Stimulated activated naive CD8-positive, alpha-beta T cell treated with anti-CD3 and anti-CD28 coated beads, Interleukin-15, Interleukin-2, amounts not matched to agents 100 ng/mL and 50 ng/mL, for 24 hours (primary cell): ENCODE results near the gene THSD7B.
"Not testable (repeated sequence)": the region's sequence is repeated elsewhere in the genome, so short reads cannot be mapped to it uniquely, and the experiment has no call there.

Experiments used
- H3K27ac Mint-ChIP-seq: one replicate; pipeline ENCODE4 v1.8.0; 2021; ENCODE audit warnings: mild to moderate bottlenecking, mixed read lengths
- H3K27me3 Mint-ChIP-seq: one replicate; pipeline ENCODE4 v1.8.0; 2021; ENCODE audit warnings: mixed read lengths
- H3K36me3 Mint-ChIP-seq: one replicate; pipeline ENCODE4 v1.8.0; 2021; ENCODE audit warnings: low read depth, mixed read lengths
- H3K4me1 Mint-ChIP-seq: one replicate; pipeline ENCODE4 v1.8.0; 2021; ENCODE audit warnings: low read depth, mixed read lengths
- H3K4me3 Mint-ChIP-seq: one replicate; pipeline ENCODE4 v1.8.0; 2021; ENCODE audit warnings: mild to moderate bottlenecking, mixed read lengths
- H3K9me3 Mint-ChIP-seq: one replicate; pipeline ENCODE4 v1.8.0; 2021; ENCODE audit warnings: mixed read lengths

THSD7B gene

GRCh38 chr2:136957044-136957443 is 191.7 kb downstream of the THSD7B start:
- no peaks in the 10 kb centered on the region for H3K27me3 Mint-ChIP-seq
- H3K4me3 Mint-ChIP-seq = no peak overlapping the region
- no peak overlapping the region for H3K27ac Mint-ChIP-seq
- no peaks in the 10 kb centered on the region for H3K9me3 Mint-ChIP-seq
- no peaks in the 10 kb centered on the region for H3K4me1 Mint-ChIP-seq
- no peaks in the 10 kb centered on the region for H3K36me3 Mint-ChIP-seq

GRCh38 chr2:136962105-136962725 is 196.9 kb downstream of the THSD7B start:
- Mint-ChIP-seq H3K4me1 (no peaks in the 10 kb centered on the region), H3K9me3 (no peaks in the 10 kb centered on the region), H3K4me3 (no peak overlapping the region), H3K36me3 (no peaks in the 10 kb centered on the region), H3K27me3 (no peaks in the 10 kb centered on the region), H3K27ac (no peak overlapping the region)

DNA sequence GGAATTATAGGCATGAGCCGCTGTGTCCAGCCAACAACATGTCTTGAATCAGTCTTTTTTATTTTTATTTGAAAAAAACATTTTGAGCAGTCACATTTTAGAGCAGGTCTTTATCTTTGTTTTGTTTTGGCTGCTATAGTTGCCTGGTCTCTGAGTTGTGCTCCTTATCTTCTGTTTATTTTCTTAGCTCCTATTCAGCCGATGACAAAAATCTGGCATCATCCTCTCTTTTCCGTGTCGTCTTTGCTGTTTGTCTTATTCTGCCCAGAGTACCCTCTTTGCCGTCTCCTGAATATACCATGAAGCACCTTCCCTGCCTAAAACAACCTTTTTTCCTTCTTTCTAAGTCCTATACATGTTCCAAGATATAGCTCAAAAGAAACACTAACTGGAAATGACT is 201.1 kb downstream of the THSD7B start:
- Mint-ChIP-seq H3K4me1 (no peaks in the 10 kb centered on the region), H3K27ac (no peak overlapping the region), H3K4me3 (no peak overlapping the region), H3K36me3 (no peaks in the 10 kb centered on the region), H3K27me3 (peaks cover 4% of the 10 kb centered on the region), H3K9me3 (no peaks in the 10 kb centered on the region)

GRCh38 chr2:136980303-136980702 is 215.0 kb downstream of the THSD7B start:
- H3K27ac Mint-ChIP-seq = no peak overlapping the region
- H3K9me3 Mint-ChIP-seq = peaks cover 7% of the 10 kb centered on the region
- H3K27me3 Mint-ChIP-seq = no peaks in the 10 kb centered on the region
- no peaks in the 10 kb centered on the region for H3K36me3 Mint-ChIP-seq
- H3K4me3 Mint-ChIP-seq = no peak overlapping the region
- H3K4me1 Mint-ChIP-seq = no peaks in the 10 kb centered on the region

DNA sequence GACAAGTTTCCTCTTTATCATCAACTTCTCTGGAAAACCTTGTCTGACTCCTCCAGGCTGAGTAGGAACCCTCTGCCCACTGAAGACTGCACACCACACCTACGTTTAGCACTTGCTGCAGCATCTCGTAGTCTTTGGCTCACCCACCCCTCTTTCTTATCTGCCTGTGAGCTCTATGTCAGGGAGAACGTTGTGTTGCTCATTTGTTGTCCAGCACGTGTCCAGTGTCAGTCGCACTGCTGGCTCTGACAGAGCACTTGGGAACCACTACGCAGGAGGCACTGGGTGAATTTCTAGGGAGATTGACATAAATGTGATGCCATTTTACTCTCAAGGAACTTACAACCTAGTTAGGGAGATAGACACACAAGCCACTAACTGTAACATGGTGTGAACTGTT is 216.3 kb downstream of the THSD7B start:
- H3K4me1 Mint-ChIP-seq, H3K36me3 Mint-ChIP-seq, H3K4me3 Mint-ChIP-seq: not testable (repeated sequence)

GRCh38 chr2:136985044-136985443 is 219.7 kb downstream of the THSD7B start:
- H3K9me3 Mint-ChIP-seq = no peaks in the 10 kb centered on the region
- no peak overlapping the region for H3K4me3 Mint-ChIP-seq
- no peaks in the 10 kb centered on the region for H3K27me3 Mint-ChIP-seq
- no peak overlapping the region for H3K27ac Mint-ChIP-seq
- H3K4me1 Mint-ChIP-seq = no peaks in the 10 kb centered on the region
- H3K36me3 Mint-ChIP-seq = no peaks in the 10 kb centered on the region

More for the DNA sequence above, 216.3 kb downstream of the THSD7B start:
- H3K9me3 Mint-ChIP-seq, H3K27me3 Mint-ChIP-seq, H3K27ac Mint-ChIP-seq: not testable (repeated sequence)

GRCh38 chr2:136986605-136987221 is 221.4 kb downstream of the THSD7B start:
- Mint-ChIP-seq H3K9me3 (no peaks in the 10 kb centered on the region), H3K36me3 (no peaks in the 10 kb centered on the region), H3K4me1 (no peaks in the 10 kb centered on the region), H3K4me3 (no peak overlapping the region), H3K27me3 (no peaks in the 10 kb centered on the region), H3K27ac (no peak overlapping the region)

GRCh38 chr2:136990316-136990715 is 225.0 kb downstream of the THSD7B start:
- no peaks in the 10 kb centered on the region for H3K27me3 Mint-ChIP-seq
- H3K9me3 Mint-ChIP-seq = no peaks in the 10 kb centered on the region
- H3K4me3 Mint-ChIP-seq = no peak overlapping the region

GRCh38 chr2:136994793-136995192 is 229.4 kb downstream of the THSD7B start:
- no peaks in the 10 kb centered on the region for H3K9me3 Mint-ChIP-seq
- no peak overlapping the region for H3K4me3 Mint-ChIP-seq
- no peak overlapping the region for H3K27ac Mint-ChIP-seq
- H3K4me1 Mint-ChIP-seq = no peaks in the 10 kb centered on the region
- H3K36me3 Mint-ChIP-seq = no peaks in the 10 kb centered on the region
- H3K27me3 Mint-ChIP-seq = no peaks in the 10 kb centered on the region

More at GRCh38 chr2:136990316-136990715, 225.0 kb downstream of the THSD7B start:
- Mint-ChIP-seq H3K36me3 (no peaks in the 10 kb centered on the region), H3K27ac (no peak overlapping the region), H3K4me1 (no peaks in the 10 kb centered on the region)

DNA sequence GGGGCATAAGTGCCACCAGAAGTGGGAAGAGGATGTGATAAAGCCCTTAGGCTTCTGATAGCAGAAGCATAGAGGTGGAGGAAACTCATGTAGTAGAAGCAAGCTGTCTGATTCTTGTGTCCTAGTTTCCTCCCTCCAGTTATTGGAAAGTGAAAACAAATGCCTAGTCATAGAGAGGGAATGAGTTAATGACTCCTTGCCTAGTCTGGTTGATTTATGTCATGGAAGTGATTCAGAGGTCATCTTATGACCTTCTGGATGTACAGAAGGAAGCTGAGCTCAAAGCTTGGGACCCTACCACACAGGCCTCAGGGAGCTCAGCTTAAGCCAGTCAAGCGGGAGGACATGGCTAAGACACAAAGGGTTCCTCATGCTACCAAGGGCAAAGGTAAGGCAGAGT is 232.2 kb downstream of the THSD7B start:
- H3K27ac Mint-ChIP-seq = no peak overlapping the region
- H3K4me1 Mint-ChIP-seq = no peaks in the 10 kb centered on the region
- no peaks in the 10 kb centered on the region for H3K9me3 Mint-ChIP-seq
- no peaks in the 10 kb centered on the region for H3K27me3 Mint-ChIP-seq
- H3K4me3 Mint-ChIP-seq = no peak overlapping the region
- no peaks in the 10 kb centered on the region for H3K36me3 Mint-ChIP-seq

DNA sequence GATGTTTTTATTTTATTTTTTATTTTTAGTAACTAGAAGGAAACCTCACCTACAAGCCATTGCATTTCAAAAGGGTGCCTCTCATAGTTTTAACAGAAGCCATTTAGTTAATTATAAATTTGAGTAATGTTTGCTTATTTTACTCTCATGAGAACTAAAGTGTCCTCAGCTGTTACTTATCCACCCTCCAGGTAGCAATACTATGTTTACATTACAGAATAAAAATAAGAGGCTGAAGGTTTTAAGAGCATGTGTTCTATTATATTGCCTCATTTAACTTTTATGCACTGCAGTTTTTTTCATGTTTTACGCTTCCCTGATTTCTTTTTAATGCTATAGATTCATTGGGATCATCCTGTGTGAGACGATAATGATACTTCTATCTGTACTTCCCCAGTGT is 235.5 kb downstream of the THSD7B start:
- no peaks in the 10 kb centered on the region for H3K9me3 Mint-ChIP-seq
- no peaks in the 10 kb centered on the region for H3K4me1 Mint-ChIP-seq
- no peaks in the 10 kb centered on the region for H3K27me3 Mint-ChIP-seq
- no peak overlapping the region for H3K4me3 Mint-ChIP-seq
- H3K36me3 Mint-ChIP-seq = no peaks in the 10 kb centered on the region
- H3K27ac Mint-ChIP-seq = no peak overlapping the region

DNA sequence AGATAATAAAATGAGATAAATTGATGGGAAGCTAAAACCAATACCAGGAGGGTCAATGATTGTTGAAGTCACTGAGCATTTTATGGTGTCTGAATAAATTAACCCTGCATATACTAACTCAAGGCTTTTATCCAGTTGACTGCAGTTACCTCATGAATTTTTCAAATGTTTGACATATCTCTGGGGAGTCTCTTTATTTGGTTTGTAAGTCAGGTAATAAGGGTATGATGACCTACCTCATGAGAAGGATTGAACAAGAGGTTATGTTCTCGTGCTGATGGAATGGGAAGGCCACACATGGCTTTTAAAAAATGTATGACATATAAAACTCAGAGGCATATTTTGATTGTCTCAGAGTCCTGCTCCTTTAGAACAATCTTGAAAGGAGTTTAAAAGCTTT is 237.6 kb downstream of the THSD7B start:
- H3K9me3 Mint-ChIP-seq = no peaks in the 10 kb centered on the region
- H3K36me3 Mint-ChIP-seq = no peaks in the 10 kb centered on the region
- H3K4me1 Mint-ChIP-seq = no peaks in the 10 kb centered on the region
- no peak overlapping the region for H3K4me3 Mint-ChIP-seq
- no peaks in the 10 kb centered on the region for H3K27me3 Mint-ChIP-seq
- H3K27ac Mint-ChIP-seq = no peak overlapping the region

DNA sequence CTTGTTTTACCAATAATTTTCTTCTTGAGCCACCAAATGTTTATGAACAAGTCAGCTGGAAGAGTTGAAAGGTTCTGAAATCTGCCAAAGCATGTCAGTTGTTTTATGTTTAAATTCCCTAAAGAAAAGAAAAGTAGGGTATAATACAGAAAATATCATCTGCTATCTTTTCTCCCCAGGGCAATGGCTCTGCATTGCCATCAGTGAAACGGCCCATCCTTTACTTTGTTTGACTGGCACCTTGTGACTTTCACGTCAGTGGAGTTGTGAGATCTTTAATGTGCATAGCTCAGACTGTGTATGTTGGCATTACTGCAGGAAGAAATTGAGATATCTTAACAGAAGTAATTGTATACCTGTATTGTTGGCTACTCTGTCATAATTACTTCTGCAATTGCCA is 239.9 kb downstream of the THSD7B start:
- Mint-ChIP-seq H3K9me3 (no peaks in the 10 kb centered on the region), H3K4me3 (no peak overlapping the region), H3K4me1 (no peaks in the 10 kb centered on the region), H3K27ac (no peak overlapping the region), H3K27me3 (no peaks in the 10 kb centered on the region), H3K36me3 (no peaks in the 10 kb centered on the region)

DNA sequence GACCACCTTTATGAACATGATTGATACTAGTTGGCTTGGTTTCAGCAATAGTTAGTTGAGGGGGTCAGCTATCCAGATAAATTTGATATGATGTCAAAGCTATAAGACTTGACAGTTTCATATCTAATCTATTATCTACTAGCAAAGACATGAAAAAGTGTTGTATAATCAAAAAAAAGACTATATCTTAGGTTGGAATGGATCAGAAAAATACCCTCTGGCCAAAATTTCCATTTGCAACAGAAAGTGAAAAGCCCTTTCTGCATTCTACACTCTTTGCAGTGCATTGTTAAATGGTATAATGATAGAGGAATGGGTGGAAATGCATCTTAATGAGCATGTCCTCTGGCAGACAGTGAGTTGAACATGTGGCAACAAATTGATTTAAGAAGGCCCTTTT is 242.6 kb downstream of the THSD7B start:
- Mint-ChIP-seq H3K4me1 (no peaks in the 10 kb centered on the region), H3K27me3 (no peaks in the 10 kb centered on the region), H3K4me3 (no peak overlapping the region), H3K9me3 (no peaks in the 10 kb centered on the region), H3K36me3 (no peaks in the 10 kb centered on the region), H3K27ac (no peak overlapping the region)

DNA sequence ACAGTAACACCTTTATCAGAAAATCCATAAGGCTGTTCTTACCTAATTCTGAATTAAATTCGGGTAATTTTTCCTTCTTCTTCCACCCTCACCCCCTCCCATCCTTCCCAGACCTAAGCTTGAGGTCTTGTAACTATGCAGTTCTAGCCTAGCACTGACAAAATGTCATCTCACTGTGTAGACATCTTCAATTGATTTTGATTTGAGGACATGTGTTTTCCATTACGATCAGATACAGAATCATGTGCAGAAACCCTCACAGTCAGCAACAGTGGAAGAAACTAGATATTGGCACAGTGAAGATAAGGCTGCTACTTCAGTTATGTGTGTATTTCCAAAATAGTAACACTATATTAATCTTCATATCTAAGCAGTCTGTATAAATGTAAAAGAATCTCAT is 244.6 kb downstream of the THSD7B start:
- Mint-ChIP-seq H3K9me3 (no peaks in the 10 kb centered on the region), H3K4me1 (no peaks in the 10 kb centered on the region), H3K36me3 (no peaks in the 10 kb centered on the region), H3K4me3 (no peak overlapping the region), H3K27me3 (no peaks in the 10 kb centered on the region), H3K27ac (no peak overlapping the region)
